HG03469 (cell line): ENCODE measurements around the gene ARFIP2.

Experiments used
- ATAC-seq: cut with Tn5 transposase; IDR thresholded peaks from one replicate; pipeline ENCODE4 v1.9.1; 2021; ENCODE audit warnings: mild to moderate bottlenecking, moderate library complexity, moderate number of reproducible peaks; ENCODE audit not compliant: unreplicated experiment

The ARFIP2 gene

GRCh38 chr11:6482441-6482840 lies 1.3 kb upstream of the ARFIP2 start:
- no peak for ATAC-seq

- ATAC-seq = no peak
These were observed 769 bp upstream of the ARFIP2 start for GRCh38 chr11:6481924-6482275.

GRCh38 chr11:6480299-6480914 lies 724 bp downstream of the ARFIP2 start:
- ATAC-seq = no peak

GRCh38 chr11:6476571-6476970 lies 4.6 kb downstream of the ARFIP2 start:
- no peak for ATAC-seq

GRCh38 chr11:6475936-6476335 lies 5.2 kb downstream of the ARFIP2 start:
- ATAC-seq = no peak

- no peak for ATAC-seq
These were observed 6.2 kb downstream of the ARFIP2 start for GRCh38 chr11:6474806-6475500.

- ATAC-seq = no peak
These were observed 6.7 kb downstream of the ARFIP2 start for GRCh38 chr11:6474413-6474792.

- peak; percentile 36 for ATAC-seq
These were observed 7.4 kb downstream of the ARFIP2 start, which contains the start of gene TRIM3 for GRCh38 chr11:6473451-6474412. TSS of gene TRIM3 (minus strand) at chr11:6473941. CDS start at chr11:6465695, 8,246 bp downstream.

GRCh38 chr11:6472934-6473333 lies 8.2 kb downstream of the ARFIP2 start:
- no peak for ATAC-seq

- ATAC-seq = no peak
These were observed 11.5 kb downstream of the ARFIP2 start for GRCh38 chr11:6469599-6469998.

GRCh38 chr11:6468712-6469495 lies 12.2 kb downstream of the ARFIP2 start:
- ATAC-seq = peak; percentile 57

- ATAC-seq = no peak
These were observed 22.1 kb downstream of the ARFIP2 start for GRCh38 chr11:6459099-6459450.

GRCh38 chr11:6458352-6459098 lies 22.6 kb downstream of the ARFIP2 start:
- ATAC-seq = no peak

- no peak for ATAC-seq
These were observed 23.4 kb downstream of the ARFIP2 start for GRCh38 chr11:6457581-6458320.

GRCh38 chr11:6456361-6457073 lies 24.6 kb downstream of the ARFIP2 start:
- no peak for ATAC-seq

- no peak for ATAC-seq
These were observed 26.1 kb downstream of the ARFIP2 start for GRCh38 chr11:6455070-6455469.

GRCh38 chr11:6453152-6453551 lies 28.0 kb downstream of the ARFIP2 start:
- no peak for ATAC-seq

- no peak for ATAC-seq
These were observed 28.9 kb downstream of the ARFIP2 start for GRCh38 chr11:6452219-6452618.

- no peak for ATAC-seq
These were observed 32.6 kb downstream of the ARFIP2 start for GRCh38 chr11:6448574-6448973.
